GM18526 (cell line): ENCODE results near the gene IRF2BP2.
A peak's percentile ranks its signal among the peaks of the same experiment; 100 is the strongest.

Experiments
- POLR2A ChIP-seq: IDR thresholded peaks from 3 replicates; pipeline ENCODE4 v1.6.1; 2011; ENCODE audit not compliant: insufficient read length; ENCODE audit errors: extremely low read depth

The IRF2BP2 gene

DNA sequence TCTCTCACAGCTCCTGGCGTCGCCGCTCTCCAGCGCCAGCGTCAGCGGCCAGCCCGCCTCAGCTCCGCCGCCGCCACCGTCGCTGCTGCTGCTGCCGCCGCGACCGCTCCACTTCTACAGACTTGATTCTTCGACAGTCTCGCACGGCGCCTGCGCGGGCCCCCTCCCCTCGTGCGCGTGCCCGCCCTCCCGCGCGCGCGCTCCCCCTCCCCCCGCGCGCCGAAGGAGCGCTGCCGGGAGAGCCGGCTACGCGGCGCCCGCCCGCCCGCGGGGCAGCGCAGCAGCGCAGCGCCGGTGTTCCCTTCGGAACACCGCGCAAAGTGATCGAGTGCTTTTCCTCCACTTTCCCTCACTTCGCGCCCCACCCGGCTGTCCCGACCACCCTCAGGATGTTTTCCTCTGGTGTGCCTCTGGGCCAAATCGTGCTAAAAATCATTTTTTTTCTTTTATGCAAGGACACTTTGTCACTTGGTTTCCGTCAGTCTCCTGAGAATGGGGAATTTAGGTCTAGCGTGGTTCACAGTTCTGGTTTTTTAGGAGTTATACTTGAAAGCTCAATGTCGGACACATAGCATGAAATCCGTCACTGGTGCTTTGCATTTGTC is at the start of gene IRF2BP2:
TSS of gene IRF2BP2 (minus strand) at position 118 of the 605 bp plus-strand sequence. CDS start 684 bp downstream, outside the sequence.
- peak; percentile 90 for TF ChIP-seq POLR2A

DNA sequence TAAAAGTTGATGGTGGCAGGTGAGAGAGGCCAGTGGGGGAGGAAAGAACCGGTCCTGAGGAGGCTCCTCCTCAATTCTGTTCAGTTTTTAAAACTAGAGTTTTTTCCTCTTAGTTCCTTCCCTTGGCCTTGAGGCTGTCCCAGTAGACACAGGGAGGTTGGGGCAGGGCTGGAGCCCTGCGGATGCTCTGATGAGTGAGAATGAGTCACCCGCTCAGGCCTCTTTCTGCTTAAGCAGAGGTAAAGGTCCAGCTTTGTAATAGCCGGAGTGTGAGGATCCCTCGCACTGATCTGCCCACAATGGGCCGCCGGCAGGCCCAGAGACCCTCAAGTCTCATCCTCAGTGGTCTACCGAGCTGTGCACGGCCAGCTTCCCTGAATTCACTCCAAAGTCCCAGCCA is 49.6 kb upstream of the IRF2BP2 start:
- no peak for TF ChIP-seq POLR2A

DNA sequence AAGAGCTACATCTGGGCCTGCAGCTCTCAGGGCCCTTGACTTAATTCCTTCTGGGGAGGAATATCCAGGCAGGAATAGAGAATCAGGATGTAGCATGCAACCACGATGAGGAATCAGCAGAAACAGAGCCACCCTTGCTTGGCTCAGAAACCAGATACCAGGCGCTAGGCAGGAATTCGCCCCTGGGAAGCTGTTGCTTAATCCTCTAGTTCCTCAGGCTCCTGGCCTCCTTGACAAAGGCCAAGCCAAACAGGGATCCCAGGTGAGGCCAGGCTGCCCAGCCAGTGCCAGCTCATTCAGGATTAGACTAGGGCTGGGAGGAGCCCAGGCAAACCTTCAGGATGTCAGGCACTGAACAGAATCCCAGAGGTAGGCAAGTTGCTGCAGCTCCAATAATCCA is 48.2 kb upstream of the IRF2BP2 start:
- TF ChIP-seq POLR2A = no peak

DNA sequence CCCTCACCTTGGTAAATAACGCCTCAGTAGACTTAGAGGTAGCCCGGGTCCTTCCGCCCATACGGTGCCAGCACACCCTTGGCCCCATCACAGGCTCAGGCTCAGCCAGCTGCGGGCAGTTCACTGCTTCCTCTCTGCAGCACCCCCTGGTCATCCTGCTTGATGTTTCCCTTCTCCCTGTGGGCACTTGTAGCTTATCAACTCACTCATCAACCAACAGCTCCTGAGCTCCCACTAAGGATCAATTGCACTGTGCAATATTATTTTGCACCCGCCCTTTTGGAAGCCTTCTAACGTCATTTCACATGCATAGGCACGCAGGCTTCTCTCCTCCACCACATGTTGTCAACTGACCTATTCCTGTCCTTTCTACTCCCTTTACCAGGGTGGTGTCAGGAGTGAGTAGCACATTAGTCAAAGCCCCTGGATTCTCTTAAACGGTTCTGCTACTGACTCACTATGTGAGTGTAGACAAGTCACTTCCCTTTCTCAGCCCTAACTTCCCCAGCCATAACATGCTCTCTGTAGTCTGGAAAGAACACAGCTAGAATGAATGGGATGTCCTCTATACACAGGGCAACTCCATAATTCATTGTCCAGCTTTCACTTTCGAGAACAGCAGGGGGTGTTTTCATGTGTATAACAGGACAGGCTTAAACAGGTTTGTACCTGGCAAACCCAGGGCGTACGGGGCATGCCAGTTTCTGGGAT is 47.1 kb upstream of the IRF2BP2 start:
- no peak for TF ChIP-seq POLR2A

DNA sequence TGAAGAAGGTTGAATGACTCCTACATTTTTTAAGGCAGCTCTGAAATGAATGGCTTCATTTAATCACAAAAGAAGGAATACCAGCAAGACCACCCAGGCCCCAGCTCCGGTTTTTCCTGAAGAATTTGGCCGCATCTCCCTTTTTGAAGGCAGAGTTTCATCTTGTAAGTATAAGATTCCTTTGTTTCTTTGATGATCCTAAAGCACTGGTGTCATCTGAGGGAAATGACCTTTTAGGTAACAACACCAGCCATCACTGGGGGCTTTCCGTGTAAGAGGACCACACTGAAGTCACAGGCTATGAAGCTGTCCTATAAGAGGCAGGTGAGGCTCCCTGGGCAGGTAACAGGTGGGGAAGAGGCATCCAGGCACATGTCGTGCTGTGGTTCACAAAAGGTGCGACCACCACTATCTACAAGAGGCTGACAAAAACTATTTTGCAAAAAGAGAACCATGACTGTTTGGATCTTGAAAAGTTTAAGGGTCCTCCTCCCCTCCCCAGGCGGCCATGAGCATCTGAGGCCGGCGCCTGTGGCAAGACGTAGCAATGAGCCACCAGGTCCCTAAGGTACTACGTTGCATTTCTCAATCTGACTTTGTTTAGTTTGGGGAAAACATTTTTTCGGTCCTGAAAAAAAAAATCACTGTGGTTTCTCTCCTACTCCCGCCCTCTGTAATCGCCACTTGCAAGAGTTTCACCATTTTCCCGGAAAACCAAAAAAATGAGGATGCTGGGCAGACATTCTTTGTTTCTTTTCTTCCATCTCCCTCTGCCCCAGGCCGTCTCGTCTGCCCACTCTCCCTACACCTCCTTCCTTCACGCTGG is 46.3 kb upstream of the IRF2BP2 start:
- TF ChIP-seq POLR2A = no peak

DNA sequence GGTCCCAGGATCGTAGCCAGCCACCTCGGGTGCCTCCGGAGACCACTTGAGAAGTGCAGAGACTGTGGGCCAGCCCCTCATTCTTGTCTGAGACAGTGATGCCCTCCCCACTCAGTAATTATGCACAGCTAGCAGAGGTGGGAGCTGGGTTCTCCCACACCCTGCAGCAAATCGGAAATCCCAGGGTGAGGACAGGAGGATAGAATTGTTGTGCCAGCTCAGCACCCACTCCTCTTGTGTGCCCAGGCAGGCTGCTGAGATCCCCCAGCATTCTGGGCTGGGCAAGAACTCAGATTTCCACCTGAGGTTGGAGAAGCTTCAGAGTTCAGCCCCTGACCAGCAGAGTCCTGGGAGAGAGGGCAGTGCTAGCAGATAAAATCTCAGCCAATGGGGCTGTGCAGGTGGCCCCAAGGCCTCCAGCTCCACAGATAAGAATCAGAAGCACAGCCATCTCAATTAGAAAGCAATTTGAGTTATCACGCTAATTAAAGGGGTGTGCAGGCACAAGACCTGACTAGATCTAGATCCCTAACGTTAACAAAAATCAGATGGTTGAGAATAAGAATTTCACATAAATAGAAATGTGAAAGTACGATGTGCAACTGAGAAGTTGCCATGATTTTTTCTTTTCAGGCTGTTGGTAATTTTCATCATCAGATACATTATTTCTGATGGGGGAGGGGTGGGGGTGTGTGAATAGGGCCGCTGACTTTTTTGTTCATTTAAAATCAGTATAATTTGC is 45.5 kb upstream of the IRF2BP2 start:
- TF ChIP-seq POLR2A = no peak

DNA sequence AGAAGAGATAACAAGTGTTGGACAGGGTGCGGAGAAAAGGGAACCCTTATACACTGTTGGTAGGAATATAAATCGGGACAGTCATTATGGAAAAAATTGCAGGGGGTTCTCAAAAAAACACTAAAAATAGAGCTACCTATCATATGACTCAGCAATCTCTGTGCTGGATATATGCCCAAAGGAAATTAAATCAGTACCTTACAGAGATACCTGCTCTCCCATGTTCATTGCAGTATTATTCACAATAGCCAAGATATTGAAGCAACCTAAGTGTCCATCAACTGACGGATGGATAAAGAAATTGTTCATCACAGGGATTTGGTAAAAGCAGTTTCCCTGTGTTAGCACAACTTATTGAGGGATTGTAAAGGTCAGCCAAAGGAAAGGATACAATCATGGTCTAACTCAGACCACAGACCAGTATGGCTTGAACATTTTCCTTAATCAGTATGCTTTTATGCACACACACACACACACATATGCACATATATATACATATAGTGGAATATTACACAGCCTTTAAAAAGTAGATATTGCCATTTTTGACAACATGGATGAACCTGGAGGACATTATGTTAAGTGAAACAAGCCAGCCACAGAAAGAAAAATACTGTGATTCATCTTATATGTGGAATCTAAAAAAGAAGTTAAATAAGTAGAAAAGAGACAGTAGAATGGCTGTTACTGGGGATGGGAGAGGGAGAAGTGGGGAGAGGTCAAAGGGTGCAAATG is 44.2 kb upstream of the IRF2BP2 start:
- no peak for TF ChIP-seq POLR2A

DNA sequence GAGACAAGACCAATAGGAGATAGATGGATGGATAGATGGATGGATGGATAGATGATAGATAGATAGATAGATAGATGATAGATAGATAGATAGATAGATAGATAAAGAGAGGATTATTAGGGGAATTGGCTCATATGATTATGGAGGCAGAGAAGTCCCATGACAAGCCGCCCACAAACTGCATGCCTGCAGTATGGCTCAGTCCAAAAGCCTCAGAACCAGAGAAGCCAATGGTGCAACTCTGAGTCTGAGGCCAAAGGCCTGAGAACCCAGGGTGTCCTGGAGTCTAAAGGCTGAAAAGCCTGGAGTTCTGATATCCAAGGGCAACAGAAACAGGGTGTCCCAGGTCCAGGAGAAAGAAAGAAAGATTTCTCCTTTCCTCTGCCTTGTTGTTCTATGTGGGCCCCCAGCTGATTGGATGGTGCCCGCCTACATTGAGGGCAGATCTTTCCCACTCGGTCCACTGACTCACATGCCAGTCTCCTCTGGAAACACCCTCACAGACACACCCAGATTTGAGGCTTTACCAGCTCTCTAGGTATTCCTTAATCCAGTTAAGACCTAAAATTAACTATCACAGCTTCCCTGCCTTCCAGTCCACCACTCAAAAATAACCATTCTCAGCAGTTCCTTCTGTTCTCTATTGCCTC is 39.6 kb upstream of the IRF2BP2 start:
- no peak for TF ChIP-seq POLR2A

DNA sequence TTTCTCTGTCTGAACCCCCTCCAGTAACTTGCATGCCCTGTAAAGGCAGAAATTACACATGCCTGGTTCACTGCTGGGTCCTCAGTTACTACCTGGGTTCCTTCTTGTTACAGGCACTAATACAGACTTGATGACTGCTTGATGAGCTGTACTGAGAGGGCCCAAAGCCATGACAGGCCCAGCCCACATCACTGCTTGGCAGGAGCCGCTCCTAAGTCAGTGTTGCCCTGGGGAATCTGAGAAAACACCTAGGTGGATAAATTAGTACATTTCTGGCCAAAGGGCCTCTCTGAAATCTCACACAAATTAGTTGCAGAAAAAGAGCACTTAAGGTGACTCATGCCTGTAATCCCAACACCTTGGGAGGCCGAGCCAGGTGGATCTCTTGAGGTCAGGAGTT is 37.8 kb upstream of the IRF2BP2 start:
- TF ChIP-seq POLR2A = no peak

DNA sequence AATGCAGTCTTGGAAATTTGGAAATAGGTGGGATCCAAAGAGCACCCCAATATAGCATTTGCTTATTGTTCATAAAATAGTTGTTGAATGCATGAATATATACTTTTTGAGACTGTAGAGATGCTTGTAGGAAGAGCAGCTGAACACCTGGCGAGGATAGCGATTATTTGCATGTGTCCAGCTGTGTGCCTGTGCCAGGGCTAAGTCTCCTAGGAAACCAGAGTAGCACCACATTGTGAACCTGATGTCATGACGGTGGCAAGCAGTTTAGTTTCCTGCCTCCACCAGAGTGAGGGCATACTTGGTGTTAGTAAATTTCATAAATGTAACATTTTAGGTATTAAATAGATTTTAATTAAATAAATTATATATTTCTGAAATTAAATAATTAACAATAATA is 37.3 kb upstream of the IRF2BP2 start:
- no peak for TF ChIP-seq POLR2A

DNA sequence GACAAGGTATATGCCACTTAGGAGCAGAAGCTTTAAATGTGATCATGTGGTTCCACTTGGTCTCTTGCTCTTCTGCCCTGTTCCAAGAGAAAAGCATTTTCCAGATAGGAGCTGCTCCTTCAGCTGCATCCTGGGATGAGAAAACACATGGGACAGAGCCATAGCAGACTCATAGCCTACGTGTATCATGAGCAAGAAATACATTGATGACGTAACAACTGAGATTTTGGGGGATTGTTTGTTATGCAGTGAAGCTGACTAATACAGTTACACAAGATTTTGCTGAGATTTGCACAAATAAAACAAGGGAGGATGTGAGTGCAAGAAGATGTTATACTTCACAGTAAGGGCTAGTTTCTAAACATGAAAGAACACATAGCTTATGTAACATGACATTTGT is 36.0 kb upstream of the IRF2BP2 start:
- no peak for TF ChIP-seq POLR2A

DNA sequence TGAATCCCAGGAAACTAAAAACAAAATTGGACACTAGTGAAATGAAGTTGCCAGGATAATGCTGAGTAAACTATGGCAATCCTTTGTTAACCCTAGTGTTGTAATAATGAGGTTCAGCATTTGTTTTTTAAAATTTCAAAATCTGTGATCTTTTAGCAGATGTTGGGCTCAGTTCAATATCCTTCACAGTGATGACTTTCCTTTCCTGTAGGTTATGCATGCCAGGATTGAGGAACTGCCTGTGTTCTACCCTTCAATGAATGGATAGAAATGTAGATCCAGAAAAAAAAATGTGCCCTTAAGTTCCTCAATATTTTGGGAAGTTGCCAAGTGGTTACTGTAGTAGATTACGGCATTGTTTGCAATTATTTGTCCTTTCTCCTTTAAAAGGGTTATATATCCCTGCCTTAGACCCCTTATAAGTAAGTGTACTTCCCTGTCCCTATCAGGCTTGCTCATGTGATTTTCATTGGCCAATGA is 35.5 kb upstream of the IRF2BP2 start:
- TF ChIP-seq POLR2A = no peak

DNA sequence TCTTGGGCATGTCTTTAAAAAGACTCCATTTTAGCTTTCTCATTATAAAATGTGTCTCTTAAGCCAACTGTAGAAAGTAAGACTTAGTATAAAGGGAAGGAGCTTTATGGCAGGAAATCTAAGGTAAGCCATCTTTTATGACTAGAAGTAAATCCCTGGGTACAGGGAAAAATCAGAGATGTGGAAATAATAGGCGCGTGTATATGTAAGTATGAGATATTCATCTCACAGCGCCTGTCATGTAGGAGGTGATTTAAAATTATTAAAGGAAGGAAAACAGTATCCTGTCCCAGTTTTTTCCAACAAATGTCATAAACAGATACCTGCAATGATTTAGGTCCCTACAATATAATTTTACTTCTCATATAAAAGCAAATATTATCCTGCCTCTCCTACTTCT is 35.0 kb upstream of the IRF2BP2 start:
- no peak for TF ChIP-seq POLR2A

DNA sequence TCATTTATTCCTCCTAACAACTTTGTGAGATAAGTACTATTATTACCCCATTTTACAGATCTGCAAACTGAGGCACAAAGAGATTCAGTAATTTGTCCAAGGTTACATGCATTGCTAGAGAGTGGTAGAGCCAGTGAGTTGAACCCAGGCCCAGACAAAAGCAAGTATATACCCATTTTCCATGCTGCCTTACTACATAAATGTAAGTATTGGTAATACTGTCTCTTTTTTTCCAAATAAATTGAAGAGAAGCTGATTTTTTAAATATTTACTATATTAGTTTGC is 33.8 kb upstream of the IRF2BP2 start:
- no peak for TF ChIP-seq POLR2A
